GM19351 (cell line): ENCODE measurements around the gene ETNK2.

Experiments used
- ATAC-seq: cut with Tn5 transposase; IDR thresholded peaks from one replicate; pipeline ENCODE4 v1.9.1; 2021; ENCODE audit warnings: mild to moderate bottlenecking, moderate library complexity; ENCODE audit not compliant: unreplicated experiment

ETNK2 gene, protein sequence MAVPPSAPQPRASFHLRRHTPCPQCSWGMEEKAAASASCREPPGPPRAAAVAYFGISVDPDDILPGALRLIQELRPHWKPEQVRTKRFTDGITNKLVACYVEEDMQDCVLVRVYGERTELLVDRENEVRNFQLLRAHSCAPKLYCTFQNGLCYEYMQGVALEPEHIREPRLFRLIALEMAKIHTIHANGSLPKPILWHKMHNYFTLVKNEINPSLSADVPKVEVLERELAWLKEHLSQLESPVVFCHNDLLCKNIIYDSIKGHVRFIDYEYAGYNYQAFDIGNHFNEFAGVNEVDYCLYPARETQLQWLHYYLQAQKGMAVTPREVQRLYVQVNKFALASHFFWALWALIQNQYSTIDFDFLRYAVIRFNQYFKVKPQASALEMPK

DNA sequence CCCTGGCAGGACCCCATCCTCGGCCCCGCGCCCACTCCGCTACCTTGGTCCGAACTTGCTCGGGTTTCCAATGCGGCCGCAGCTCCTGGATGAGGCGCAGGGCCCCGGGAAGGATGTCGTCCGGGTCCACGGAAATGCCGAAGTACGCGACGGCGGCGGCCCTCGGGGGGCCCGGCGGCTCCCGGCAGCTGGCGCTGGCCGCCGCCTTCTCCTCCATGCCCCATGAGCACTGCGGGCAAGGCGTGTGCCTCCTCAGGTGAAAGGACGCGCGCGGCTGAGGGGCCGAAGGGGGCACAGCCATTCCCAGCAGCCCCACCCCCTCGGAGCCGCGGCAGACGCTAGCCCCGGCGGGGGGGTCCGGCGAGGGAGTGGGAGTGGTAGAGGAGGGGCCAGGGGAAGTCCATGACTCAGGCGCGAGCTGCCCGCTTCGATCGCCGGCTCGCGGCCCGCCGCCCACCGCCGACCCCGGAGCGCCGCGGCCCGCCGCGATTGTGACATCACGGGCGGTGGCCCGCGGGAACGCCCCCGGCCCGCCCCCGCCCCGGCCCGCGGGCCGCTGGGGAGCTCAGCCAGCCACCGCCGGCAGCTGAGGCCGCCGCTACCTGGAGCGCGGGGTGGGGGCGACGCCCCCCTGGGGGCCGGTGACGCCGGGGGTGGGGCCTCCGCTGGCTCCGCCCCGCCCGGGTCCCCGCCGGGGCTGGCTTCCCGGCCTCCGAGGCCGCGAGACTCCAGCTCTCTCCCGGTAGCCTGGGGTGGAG lies at the start of gene ETNK2:
Gene ETNK2, minus strand, starts transcription at position 493 of the 758 bp plus-strand sequence. Its CDS starts 192 bp downstream, at position 301.
- ATAC-seq = no peak

DNA sequence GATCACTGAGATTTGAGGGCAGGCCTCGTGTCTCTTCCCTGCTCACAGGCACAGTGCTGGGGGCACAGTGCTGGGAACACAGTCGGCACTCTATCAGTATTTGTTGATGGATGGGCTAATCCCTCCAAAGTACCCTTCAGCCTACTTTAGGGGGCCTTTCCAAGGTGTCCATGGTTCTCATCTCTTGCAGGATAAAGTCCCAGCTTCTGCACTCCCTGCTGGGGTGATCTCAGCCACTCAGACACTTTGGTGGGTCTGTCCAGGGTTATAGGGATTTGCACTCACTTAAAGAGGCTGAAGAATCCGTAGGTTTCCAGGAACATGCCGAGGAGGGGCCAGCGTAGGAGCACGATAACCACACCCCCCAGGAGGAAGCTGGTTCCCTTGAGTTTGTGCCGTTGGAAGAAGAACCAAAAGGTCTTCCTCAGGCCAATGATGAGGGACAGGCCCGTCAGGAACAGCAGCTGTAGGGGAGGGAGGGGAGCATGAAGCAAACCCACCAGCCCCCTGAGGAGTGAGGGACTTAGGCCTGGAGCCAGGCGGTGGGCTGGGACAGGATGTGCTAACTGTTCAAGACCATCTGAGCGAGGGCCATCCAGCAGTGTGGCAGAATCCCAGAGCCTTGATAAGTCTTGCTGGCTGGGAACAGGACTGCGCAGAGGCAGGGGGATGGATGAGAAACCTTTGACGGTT lies 49.6 kb upstream of the ETNK2 start:
- ATAC-seq = no peak

DNA sequence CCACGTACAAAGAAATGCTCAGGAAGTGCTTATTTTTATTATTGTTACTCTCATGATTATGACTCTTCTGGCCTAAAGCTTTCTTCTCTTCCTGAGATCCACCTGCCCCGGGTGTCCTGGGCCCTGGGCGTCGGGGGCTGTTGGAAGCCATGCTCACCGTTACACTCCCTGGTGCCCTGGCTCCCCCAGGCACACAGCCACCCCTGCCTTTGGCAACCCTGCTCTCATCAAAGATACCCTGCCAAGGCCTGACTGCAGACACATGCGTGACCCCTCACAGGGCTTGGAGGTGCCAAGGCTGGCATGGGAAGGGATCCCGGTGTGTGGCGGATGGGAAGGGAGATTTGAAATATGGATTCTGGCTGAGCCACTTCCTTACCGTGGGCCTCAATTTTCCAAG lies 47.7 kb upstream of the ETNK2 start:
- ATAC-seq = no peak

DNA sequence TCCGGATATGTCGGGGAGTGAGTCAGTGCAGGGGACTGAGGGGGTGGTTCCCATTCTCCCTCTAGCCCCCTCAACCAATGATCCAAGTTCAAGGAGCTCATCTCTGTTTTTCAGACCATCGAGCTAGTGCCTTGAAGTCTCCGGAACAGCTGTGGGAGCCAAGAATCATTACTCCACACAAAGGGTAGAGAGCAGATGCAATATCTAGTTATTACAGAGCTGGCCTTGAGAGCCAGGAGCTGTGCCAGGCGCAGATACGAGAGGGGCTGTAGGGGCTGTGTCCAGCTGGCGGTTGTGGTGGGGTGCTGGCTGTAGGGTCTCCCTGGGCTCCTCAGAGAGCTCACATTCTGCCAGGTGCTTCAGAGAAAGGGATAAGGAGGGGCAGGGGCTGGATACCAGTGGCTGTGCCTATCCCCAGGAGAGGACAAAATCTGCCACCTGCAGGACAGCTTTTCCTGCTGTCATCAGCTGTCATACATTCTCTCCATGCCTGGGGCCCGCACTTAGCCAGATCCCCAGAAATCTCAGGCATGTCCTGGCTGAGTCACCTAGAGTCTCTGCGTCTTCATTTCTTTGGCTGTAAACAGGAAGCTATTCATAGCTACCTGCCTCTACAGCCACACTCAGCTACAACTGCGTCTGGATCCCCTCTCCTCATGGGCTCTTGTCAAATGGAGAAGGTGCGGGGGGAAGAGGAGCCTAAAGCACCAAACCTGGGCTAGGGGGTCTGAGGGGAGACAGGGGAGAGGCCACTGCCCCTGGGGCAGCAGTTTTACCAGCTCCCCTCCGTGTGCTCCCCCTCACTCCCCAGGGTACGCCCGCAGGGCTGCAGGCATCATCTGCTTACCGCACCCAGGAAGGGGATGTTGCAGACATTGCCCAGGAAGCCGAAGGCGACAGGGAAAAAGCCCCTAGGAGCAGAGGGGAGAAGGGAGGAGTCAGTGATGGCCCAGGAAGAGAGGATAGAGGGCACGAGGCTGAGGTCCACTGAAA lies 46.8 kb upstream of the ETNK2 start:
- no peak for ATAC-seq

DNA sequence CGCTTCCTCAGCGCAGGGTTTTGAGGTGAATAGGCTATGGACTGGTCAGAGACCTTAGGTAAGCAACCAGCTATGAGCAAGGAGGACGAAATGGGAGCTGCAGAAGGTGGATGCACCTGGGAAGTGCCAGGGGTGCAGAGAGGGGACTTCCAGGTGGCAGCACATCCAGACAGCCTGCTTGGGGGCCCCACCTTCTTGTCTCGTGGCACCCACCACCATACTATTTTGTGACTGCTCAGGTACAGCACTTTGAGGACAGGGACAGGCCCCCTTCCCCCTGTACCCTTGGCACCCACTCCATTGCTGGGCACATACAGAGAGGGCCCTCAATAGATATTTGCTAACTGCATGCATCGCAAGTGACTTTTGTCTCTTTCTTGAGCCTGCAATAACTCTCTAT lies 45.2 kb upstream of the ETNK2 start:
- ATAC-seq = no peak

DNA sequence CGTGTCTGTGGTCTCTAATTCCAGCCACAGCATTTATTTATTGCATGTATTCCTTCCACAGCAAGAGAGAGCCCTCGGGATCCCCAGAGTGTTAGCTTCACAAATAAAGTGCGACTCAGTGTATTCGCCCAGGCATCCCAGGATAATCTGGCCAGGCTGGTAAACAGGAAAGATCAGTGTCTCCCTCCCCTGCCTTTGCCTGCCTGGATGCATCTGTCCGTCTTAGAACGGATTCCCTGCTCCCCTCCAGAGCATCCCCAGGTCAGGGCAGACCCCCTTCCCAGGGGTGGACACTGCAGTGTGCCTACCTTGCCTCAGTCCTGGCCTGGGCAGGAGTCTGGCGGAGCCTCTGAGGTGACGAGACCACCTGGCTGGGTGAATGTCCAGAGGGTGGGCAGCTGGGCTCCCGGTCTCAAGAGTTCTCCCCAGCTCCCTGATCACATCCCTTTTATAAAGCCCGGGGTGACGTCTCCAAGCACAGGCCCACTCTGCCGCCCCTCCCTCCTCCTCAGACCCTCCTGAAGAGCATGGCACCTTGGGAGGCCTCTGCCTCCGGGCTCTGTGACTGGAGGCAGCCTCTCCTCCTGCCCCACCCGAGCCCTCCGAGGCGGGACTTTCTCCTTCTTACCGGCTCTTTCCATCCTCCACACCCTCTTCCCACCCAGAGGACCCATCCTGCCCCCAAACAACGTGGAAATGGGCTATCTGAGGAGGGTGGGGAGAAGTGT lies 44.4 kb upstream of the ETNK2 start, which contains the start of gene KISS1:
Gene KISS1, minus strand, starts transcription at position 424 of the 728 bp plus-strand sequence. CDS start 3,615 bp downstream, outside the sequence.
- ATAC-seq = no peak

DNA sequence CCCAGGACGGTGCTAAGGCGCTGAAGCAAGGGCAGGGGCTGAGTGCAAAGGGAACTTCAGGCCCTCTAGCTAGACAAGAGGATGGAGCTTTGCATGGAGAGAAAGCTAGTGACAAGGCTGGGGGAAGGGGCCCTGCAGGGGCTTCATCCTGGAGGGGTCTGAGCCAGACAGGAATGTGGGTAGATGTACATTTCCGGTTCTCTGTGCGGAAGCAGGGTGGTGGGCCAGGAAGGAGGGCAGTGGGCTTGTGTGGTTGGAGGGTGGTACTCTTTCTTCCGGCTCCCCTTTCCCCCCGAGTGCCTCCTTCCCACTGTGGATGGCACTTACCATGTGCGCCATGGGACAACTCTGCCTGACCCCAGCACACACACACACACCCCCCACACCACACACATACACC lies 42.9 kb upstream of the ETNK2 start:
- ATAC-seq = no peak

DNA sequence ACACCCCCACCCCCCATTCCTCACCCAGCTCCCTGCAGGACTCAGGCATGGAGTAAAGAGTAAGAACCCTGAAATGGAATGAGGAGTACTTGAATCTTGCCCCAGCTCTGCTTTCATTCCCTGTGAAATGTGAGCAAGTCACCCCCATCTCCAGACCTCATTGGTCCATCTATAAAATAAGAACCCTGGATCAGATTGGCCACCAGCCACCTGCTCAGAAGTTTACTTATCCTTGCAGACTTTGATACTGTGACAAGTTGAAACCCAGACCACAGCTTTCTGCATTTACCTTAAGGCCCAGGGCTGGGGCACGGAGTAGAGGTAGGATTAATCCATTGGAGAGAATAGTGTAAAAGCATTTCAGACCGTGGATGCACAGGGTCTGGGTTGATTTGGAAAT lies 42.2 kb upstream of the ETNK2 start:
- no peak for ATAC-seq

DNA sequence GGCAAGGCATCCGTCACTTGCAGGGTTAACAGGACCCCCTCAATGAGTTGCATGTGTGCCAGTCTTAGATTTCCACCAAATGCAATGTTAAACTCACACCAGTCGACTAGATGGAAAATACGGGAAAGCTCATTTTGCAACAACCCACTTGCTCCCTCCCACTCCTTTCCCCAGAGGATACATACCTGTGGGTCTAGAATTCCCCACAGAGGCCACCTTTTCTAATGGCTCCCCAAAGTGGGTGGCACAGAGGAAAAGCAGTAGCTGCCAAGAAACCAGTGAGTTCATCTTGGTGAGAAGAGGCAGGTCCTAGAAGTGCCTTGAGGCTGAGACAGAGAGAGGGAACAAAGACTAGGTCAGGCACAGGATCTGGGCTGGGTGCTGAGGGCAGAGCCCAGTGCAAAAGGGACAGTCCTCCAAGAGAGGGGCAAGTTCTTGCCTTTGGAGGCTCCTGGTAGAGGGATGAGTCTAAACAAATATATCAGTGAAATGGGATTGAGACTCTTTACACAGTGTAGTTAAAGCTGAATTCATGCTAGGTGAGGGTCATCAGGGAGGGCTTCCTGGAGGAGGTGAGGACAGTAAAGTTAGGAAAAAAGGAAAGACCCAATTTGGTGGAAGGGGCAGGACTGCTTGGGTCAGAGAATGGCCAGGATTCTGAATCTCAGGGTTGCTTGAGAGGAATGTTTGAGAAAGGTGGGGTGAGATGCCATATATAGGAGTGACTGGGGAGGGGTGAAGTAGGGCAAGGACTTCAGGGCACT lies 40.9 kb upstream of the ETNK2 start:
- ATAC-seq = no peak

DNA sequence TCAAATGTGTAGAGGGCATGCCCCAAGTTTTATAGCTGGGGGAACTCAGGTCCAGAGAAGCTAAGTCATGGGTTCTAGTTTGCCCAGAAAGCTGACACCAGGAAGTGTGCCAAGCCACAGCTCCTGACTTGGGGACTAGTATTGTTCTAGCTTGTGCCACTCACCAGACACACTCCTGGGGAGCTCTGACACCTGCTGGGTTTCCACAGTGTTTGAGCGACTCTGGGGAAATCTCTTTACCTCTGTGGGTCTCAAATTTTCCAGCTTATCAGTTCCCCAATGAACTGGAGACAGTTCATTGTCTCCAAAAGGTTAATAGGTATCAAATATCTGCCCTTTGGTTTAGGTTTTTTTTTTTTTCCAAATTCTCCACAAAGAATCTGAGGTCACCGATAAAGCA lies 40.2 kb upstream of the ETNK2 start:
- ATAC-seq = no peak

DNA sequence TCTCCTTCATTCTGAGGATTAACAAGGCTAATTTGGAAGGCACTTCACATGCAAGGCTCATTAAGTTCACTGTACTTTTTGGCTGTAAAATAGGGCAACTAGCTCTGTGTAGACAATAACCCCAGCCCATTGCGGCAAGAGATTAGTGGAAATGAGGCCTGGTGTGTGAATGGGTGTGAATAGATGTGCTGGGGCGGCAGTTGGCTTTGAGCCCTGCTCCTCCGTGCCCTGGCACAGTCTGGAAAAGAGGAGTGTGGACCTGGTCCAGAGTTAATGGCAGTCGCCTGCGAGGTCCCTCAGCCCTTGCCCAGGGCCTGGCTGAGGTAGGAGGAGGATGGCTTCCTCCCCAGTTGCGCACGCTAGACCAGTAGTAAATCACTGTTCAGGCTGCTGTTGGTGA lies 39.6 kb upstream of the ETNK2 start:
- no peak for ATAC-seq

DNA sequence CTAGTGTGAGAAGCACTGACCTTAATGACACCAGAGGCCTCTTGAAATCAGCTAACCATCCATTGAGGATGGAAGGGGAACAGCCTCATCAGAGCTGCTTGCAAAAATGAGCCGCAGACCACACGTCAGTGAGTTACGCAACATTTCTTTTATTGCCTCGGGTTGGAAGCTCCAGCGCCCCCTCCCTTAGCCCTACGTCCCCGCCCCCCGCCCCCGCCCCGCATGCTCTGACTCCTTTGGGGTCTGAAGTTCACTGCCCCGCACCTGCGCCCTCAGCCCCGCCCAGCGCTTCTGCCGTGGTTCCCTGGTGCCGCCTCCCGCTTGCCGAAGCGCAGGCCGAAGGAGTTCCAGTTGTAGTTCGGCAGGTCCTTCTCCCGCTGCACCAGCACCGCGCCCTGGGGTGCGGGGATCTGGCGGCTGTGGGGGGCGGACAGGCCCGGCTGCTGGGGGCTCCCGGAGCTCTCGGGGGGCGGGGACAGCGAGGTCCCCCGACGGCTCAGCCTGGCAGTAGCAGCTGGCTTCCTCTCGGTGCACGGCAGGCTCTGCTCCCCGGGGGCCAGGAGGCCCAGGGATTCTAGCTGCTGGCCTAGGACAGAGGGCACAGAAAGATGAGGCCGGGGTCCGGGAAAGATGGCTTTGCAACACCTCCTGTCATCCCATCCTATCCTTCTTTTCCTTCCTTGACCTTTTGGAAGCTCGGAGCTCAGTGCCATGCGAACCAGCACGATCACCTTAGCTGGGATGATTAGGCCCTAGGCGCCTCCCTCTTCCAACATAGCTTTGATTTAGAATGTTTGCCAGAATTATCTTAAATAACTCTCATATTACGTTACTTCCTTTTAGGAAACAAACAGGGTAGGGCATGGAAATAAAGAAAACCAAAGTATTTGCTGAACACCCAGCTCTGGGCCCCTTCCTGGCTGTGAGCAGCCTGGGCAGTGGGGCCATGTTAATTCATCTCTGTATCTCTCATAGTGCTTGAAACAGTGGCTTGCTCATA lies 38.7 kb upstream of the ETNK2 start:
- no peak for ATAC-seq

DNA sequence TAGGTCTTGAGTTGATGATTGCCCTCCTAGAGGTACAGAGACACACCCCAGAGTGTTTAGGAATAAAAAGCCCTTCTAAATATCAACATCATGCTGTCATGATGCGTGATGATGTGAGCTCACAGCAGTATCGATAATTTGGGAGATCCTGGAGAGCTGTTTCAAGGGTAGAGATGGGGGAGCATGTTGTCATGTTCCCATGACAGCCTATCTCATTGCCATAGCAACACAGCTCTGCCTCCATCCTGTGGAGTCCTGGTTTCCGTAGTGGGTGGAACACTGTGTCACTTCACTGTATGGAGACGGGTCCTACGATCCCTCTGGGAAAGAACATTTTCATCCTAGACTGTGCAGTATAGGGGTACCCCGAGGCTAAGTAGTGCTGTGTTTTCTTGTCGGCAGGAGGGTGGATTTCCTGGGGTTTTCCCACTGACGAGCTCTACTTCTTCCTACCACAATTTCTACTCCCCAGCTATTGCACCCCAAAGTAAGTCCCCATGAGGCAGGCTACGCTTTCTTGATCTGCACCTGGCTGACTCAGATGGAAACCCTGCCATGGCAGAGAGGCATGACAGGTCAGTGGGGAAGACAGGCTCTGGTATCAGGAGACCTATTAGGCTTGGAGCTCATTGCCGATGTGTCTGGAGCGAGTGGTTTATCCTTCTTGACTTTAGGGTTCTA lies 37.3 kb upstream of the ETNK2 start:
- ATAC-seq = no peak

DNA sequence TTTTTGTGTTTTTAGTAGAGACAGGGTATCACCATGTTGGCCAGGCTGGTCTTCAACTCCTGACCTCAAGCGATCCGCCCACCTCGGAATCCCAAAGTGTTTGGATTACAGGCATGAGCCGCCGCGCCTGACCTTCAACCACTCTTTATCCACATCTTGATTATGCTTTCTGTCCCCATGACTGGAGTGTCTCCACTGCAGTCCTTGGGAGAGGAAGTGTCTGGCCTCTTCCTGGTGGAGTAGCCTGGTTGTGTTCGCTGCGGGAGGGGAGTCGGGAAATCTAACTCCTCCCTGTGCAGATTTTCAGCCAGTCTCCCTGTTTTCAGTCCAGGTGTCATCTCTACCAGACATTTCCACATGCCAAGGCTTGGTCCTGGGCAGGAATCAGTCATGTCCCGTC lies 34.8 kb upstream of the ETNK2 start:
- no peak for ATAC-seq

DNA sequence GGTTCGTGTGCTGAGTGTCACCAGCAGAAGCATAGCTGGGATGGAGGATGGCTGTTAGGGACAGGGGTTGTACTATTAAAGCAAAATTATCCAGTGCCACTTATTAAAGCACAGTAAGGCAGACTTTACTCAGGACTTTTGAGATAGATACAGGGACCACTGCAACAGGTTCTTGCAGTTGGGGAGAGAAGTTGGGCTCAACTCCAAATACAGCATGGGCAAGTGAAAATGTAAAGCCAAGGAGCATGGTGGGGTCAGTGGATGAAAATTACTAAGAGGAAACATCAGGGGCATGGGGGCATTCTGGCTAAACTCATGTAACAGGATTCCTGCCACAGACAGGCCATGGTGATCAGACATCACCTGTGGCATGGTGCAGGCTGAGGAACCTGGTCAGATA lies 29.3 kb upstream of the ETNK2 start:
- no peak for ATAC-seq

DNA sequence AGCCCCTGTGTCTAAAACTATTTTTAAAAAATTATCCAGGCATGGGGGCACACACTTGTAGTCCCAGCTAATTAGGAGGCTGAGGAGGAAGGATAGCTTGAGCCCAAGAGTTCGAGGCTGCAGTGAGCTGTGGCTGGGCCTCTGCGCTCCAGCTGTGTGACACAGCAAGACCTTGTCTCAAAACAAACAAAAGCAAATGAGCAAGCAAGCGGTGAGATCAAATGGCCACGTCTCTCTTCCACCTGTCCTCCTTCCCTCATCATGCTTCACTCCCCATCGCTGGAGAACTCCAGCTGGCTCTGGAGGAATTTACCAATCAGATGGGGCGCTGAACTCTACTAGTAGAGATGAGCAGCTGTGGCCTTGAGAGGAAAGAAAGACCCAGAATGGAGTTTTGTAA lies 28.3 kb upstream of the ETNK2 start:
- no peak for ATAC-seq
